Natural killer cell (primary cell): ENCODE results near the gene FDXR. TPM values are rescaled to one million over a fixed set of nuclear protein-coding genes. Genes with fewer than 3 reads are reported as not detected.

ENCODE experiments used
- ATAC-seq, 3 donors: fragments of 150-1000 bp in 2 of 3; fragments of 200-7000 bp in 1 of 3; cut with Tn5 transposase; 1 replicate in 1 of 3; 2 replicates in 2 of 3; pipeline ENCODE4 v1.10.0; 2021; ENCODE audit warnings: mild to moderate bottlenecking in 2 of 3, moderate library complexity in 2 of 3
- DNase-seq, 2 donors: peaks; one replicate each; pipeline versions ENCODE4 v3.0.0 to v3.0.0-alpha.2; 2013 to 2021; ENCODE audit warnings: mixed read lengths in 1 of 2
- H3K27ac ChIP-seq: one replicate; pipeline ENCODE4 v1.5.1; 2013; ENCODE audit warnings: mild to moderate bottlenecking, low read length
- H3K27me3 ChIP-seq: one replicate; pipeline ENCODE4 v1.6.1; 2013; ENCODE audit warnings: low read length; ENCODE audit not compliant: control insufficient read depth, insufficient read depth
- H3K36me3 ChIP-seq: one replicate; pipeline ENCODE4 v1.6.1; 2013; ENCODE audit warnings: low read length; ENCODE audit not compliant: control insufficient read depth, insufficient read depth
- H3K4me1 ChIP-seq: one replicate; pipeline ENCODE4 v1.6.1; 2013; ENCODE audit warnings: low read length; ENCODE audit not compliant: control insufficient read depth, insufficient read depth
- H3K4me3 ChIP-seq: one replicate; pipeline ENCODE4 v1.5.1; 2013; ENCODE audit warnings: low read length
- H3K9me3 ChIP-seq: one replicate; pipeline ENCODE4 v1.6.1; 2013; ENCODE audit warnings: low read length; ENCODE audit not compliant: control insufficient read depth, insufficient read depth
- H3K27ac Mint-ChIP-seq, 2 donors: one replicate each; pipeline ENCODE4 v1.8.0; 2022; ENCODE audit warnings: mild to moderate bottlenecking in 2 of 2, mixed read lengths in 2 of 2, moderate library complexity in 1 of 2
- H3K27me3 Mint-ChIP-seq, 2 donors: one replicate each; pipeline ENCODE4 v1.8.0; 2022; ENCODE audit warnings: low read depth in 2 of 2, mixed read lengths in 2 of 2
- H3K36me3 Mint-ChIP-seq: one replicate; pipeline ENCODE4 v1.8.0; 2022; ENCODE audit warnings: mixed read lengths
- H3K4me1 Mint-ChIP-seq, 2 donors: one replicate each; pipeline ENCODE4 v1.8.0; 2022; ENCODE audit warnings: mixed read lengths in 2 of 2
- H3K4me3 Mint-ChIP-seq: one replicate; pipeline ENCODE4 v1.8.0; 2022; ENCODE audit warnings: mild to moderate bottlenecking, moderate library complexity, mixed read lengths
- H3K9me3 Mint-ChIP-seq, 2 donors: one replicate each; pipeline ENCODE4 v1.8.0; 2022; ENCODE audit warnings: mixed read lengths in 2 of 2
- CTCF ChIP-seq: fragments of 200-600 bp; IDR thresholded peaks from one replicate; pipeline ENCODE4 v1.8.0; 2022; ENCODE audit warnings: antibody characterized with exemption
- WGBS: methylation state at CpG from one replicate; pipeline ENCODE4 v1.1.7; 2013; ENCODE audit warnings: missing lambda C conversion rate; ENCODE audit not compliant: insufficient coverage; 5-methylcytosine and 5-hydroxymethylcytosine counted together
- intact Hi-C: fragments of 100-400 bp; cut with micrococcal nuclease; formaldehyde crosslinking; loops from one replicate; pipeline ENCODE4 v1.14.2; 2022
- total RNA-seq, 4 donors: library from RNA; stranded (reverse); fragments of 120-200 nt in 1 of 4; gene quantifications; one replicate each; pipeline versions ENCODE4 v1.2.3 to v1.2.4, GENCODE V29; 2013 to 2022

The FDXR gene
- total RNA-seq, 3 donors from 2014 or later (not counting 1 experiment from before 2014, with no cell fraction given), result 4.5 to 9.1 (median 7.8) TPM

GRCh38 chr17:74865504-74866197, 7.1 kb downstream of the FDXR start:
- no peak overlapping the region for H3K4me3 ChIP-seq
- peaks cover 12% of the 10 kb centered on the region for H3K27me3 ChIP-seq
- Mint-ChIP-seq H3K27me3 (peaks cover 0 to 17% of the 10 kb centered on the region in 2 donors), H3K36me3 (no peaks in the 10 kb centered on the region), H3K9me3 (no peaks in the 10 kb centered on the region), H3K4me1 (peaks cover 6 to 20% of the 10 kb centered on the region in 2 donors), H3K4me3 (no peak overlapping the region), H3K27ac (no peak overlapping the region)
- no peaks in the 10 kb centered on the region for H3K9me3 ChIP-seq
- ATAC-seq (no peak), DNase-seq (no peak)
- no peak overlapping the region for H3K27ac ChIP-seq
- no peak for TF ChIP-seq CTCF
- no peaks in the 10 kb centered on the region for H3K36me3 ChIP-seq
- 82% methylated on average over 19 of the region's 19 CpGs for WGBS
- intact Hi-C loops, result loop anchor here (1.0 kb wide), 2 partner anchors 121 to 208 kb away; no protein-coding TSS in a partner anchor
- peaks cover 17% of the 10 kb centered on the region for H3K4me1 ChIP-seq

GRCh38 chr17:74864866-74865395, 7.9 kb downstream of the FDXR start:
- intact Hi-C loops, result loop anchor here (1.0 kb wide), 2 partner anchors 121 to 208 kb away; no protein-coding TSS in a partner anchor
- Mint-ChIP-seq H3K9me3 (no peaks in the 10 kb centered on the region), H3K36me3 (no peaks in the 10 kb centered on the region), H3K27ac (no peak overlapping the region), H3K4me1 (peaks cover 6 to 27% of the 10 kb centered on the region in 2 donors), H3K27me3 (peaks cover 0 to 23% of the 10 kb centered on the region in 2 donors), H3K4me3 (peak overlapping the region; percentile 13)
- peak; percentile 88 for TF ChIP-seq CTCF
- DNase-seq (peak; percentile 70 to 84), ATAC-seq (peak; percentile 74 to 90 (median 76))
- H3K36me3 ChIP-seq, result no peaks in the 10 kb centered on the region
- no peaks in the 10 kb centered on the region for H3K9me3 ChIP-seq
- peaks cover 24% of the 10 kb centered on the region for H3K4me1 ChIP-seq
- 33% methylated on average over 11 of the region's 11 CpGs for WGBS
- no peak overlapping the region for H3K4me3 ChIP-seq
- peaks cover 19% of the 10 kb centered on the region for H3K27me3 ChIP-seq
- H3K27ac ChIP-seq, result no peak overlapping the region

GRCh38 chr17:74864297-74864865, 8.4 kb downstream of the FDXR start:
- no peak overlapping the region for H3K4me3 Mint-ChIP-seq
- intact Hi-C loops, result no loop called here
- whole genome bisulfite sequencing, result 96% methylated on average over 15 of the region's 15 CpGs
- H3K36me3 Mint-ChIP-seq, result no peaks in the 10 kb centered on the region
- no peak overlapping the region for H3K27ac Mint-ChIP-seq
- H3K9me3 ChIP-seq, result no peaks in the 10 kb centered on the region
- ATAC-seq, result no peak
- peaks cover 21% of the 10 kb centered on the region for H3K27me3 ChIP-seq
- no peak overlapping the region for H3K27ac ChIP-seq
- H3K4me1 ChIP-seq, result peaks cover 28% of the 10 kb centered on the region
- H3K9me3 Mint-ChIP-seq, result no peaks in the 10 kb centered on the region
- no peak for DNase-seq
- H3K36me3 ChIP-seq, result no peaks in the 10 kb centered on the region
- no peak for TF ChIP-seq CTCF
- H3K27me3 Mint-ChIP-seq, result peaks cover 0 to 23% of the 10 kb centered on the region in 2 donors
- peaks cover 6 to 27% of the 10 kb centered on the region in 2 donors for H3K4me1 Mint-ChIP-seq
- no peak overlapping the region for H3K4me3 ChIP-seq
